ENCODE results near the gene NUP210L. TPM values are rescaled to one million over a fixed set of nuclear protein-coding genes. Genes with fewer than 3 reads are reported as not detected.
A peak's percentile ranks its signal among the peaks of the same experiment; 100 is the strongest.
"Not testable (repeated sequence)": the region's sequence is repeated elsewhere in the genome, so short reads cannot be mapped to it uniquely, and the experiment has no call there.

The NUP210L gene
- total RNA-seq, 1 experiment from 2014 or later = 0.12 TPM

DNA sequence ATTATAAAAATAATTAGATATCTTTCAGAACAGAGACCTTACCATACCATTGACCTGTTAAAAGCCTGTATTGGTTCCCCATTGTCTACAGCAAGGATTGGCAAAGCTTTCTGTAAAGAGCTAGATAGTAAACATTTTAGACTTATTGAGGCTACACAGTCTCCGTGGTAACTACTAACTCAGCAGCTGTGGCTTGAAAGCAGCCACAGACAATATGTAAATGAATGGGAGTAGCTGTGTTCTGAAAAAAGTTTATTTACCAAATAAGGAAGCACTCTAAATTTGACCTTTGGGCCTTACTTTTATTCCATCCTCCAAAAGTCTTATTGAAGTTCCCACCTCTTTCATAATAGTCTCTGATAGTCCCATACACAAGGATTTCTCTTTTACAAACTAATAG lies 39.7 kb downstream of the NUP210L start:
- H3K27me3 Mint-ChIP-seq (ENCODE audit: unreplicated experiment) = no peaks in the 10 kb centered on the region
- no peaks in the 10 kb centered on the region for H3K36me3 Mint-ChIP-seq (ENCODE audit: insufficient read depth, unreplicated experiment)
- BruUV-seq (replicated peaks) = no TSS peak
- CTCF ChIA-PET = interaction anchor here (1.2 to 1.4 kb wide), 2 partner anchors 8 to 114 kb away, joined by 3 to 6 read pairs; no protein-coding TSS in a partner anchor
- H3K4me1 Mint-ChIP-seq (ENCODE audit: low read depth, unreplicated experiment) = no peaks in the 10 kb centered on the region
- H3K27ac Mint-ChIP-seq (ENCODE audit: unreplicated experiment) = no peak overlapping the region
- H3K9me3 Mint-ChIP-seq (ENCODE audit: low read depth, unreplicated experiment) = no peaks in the 10 kb centered on the region
- intact Hi-C loops (cut with micrococcal nuclease; ENCODE audit: unreplicated experiment) = no loop called here
- TF ChIP-seq, protein P1, sequence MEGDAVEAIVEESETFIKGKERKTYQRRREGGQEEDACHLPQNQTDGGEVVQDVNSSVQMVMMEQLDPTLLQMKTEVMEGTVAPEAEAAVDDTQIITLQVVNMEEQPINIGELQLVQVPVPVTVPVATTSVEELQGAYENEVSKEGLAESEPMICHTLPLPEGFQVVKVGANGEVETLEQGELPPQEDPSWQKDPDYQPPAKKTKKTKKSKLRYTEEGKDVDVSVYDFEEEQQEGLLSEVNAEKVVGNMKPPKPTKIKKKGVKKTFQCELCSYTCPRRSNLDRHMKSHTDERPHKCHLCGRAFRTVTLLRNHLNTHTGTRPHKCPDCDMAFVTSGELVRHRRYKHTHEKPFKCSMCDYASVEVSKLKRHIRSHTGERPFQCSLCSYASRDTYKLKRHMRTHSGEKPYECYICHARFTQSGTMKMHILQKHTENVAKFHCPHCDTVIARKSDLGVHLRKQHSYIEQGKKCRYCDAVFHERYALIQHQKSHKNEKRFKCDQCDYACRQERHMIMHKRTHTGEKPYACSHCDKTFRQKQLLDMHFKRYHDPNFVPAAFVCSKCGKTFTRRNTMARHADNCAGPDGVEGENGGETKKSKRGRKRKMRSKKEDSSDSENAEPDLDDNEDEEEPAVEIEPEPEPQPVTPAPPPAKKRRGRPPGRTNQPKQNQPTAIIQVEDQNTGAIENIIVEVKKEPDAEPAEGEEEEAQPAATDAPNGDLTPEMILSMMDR (IDR thresholded peaks at IDR 0.05; ENCODE audit: unreplicated experiment) = no peak
- no peak overlapping the region for H3K4me3 Mint-ChIP-seq (ENCODE audit: low read depth, unreplicated experiment)
- DNase-seq = no peak

DNA sequence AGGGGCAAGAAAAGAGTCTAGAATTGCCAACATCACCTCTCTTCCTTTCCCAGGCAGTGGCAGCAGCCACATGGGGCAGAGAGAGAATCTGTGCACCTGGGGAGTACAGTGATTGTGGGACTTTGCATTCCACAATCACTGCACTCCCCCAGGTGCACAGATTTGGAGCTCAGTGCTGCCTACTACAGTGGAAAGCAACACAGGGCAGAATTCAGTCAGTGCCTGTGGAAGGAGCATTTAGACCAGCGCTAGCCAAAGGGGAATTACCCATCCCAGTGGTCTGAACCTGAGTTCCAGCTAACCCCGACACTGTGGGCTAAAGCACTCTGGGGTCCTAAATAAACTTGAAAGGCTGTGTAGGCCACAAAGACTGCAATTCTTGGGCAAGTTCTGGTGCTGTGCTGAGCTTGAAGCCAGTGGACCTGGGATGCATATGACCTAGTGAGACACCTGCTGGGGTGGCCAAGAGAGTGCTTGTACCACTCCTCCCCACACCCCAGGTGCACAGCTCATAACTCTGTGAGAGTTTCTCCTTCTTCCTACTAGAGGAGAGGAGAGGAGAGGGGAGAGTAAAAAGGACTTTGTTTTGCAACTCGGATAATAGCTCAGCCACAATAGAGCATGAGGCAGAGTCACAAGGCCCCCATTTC lies 50.3 kb downstream of the NUP210L start:
- Mint-ChIP-seq H3K4me1 (ENCODE audit: low read depth, unreplicated experiment) (no peaks in the 10 kb centered on the region), H3K27me3 (ENCODE audit: unreplicated experiment) (no peaks in the 10 kb centered on the region), H3K36me3 (ENCODE audit: insufficient read depth, unreplicated experiment) (no peaks in the 10 kb centered on the region), H3K4me3 (ENCODE audit: low read depth, unreplicated experiment) (no peak overlapping the region), H3K27ac (ENCODE audit: unreplicated experiment) (no peak overlapping the region), H3K9me3 (ENCODE audit: low read depth, unreplicated experiment) (no peaks in the 10 kb centered on the region)
- TF ChIP-seq, protein P1 (IDR thresholded peaks at IDR 0.05; ENCODE audit: unreplicated experiment) = no peak
- CTCF ChIA-PET = no interaction called here
- no TSS peak for BruUV-seq (replicated peaks)
- intact Hi-C loops (cut with micrococcal nuclease; ENCODE audit: unreplicated experiment) = no loop called here
- DNase-seq = peak; percentile 6

- H3K27me3 Mint-ChIP-seq (ENCODE audit: unreplicated experiment); H3K4me3 Mint-ChIP-seq (ENCODE audit: low read depth, unreplicated experiment); H3K27ac Mint-ChIP-seq (ENCODE audit: unreplicated experiment); DNase-seq; H3K9me3 Mint-ChIP-seq (ENCODE audit: low read depth, unreplicated experiment); H3K4me1 Mint-ChIP-seq (ENCODE audit: low read depth, unreplicated experiment); intact Hi-C loops (cut with micrococcal nuclease; ENCODE audit: unreplicated experiment); BruUV-seq (replicated peaks); H3K36me3 Mint-ChIP-seq (ENCODE audit: insufficient read depth, unreplicated experiment): not testable (repeated sequence)
- CTCF ChIA-PET = interaction anchor here (0.6 kb wide), 1 partner anchor 1372 kb away, joined by 3 read pairs; no protein-coding TSS in a partner anchor
These were observed 54.7 kb downstream of the NUP210L start for GRCh38 chr1:154100141-154100540.

DNA sequence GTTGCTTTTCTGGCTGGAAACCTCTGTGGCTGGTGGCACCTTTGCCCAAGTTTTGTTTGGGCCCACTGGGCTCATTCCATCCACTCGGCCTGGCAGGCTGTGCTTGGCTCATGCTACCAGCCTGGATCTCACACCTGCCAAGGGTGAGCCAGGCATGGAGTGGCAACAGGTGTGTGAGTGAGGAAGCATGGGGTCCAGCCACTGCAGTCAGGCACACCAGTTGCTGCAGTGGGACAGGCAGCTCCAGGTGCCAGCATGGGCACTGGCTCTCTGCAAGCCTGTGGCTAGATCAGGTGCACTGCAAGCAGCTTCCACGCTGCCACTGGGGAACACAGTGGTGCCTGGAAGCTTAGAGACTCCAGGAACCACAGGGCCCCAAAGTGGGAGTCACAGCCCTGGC lies 57.0 kb downstream of the NUP210L start:
- H3K4me1 Mint-ChIP-seq (ENCODE audit: low read depth, unreplicated experiment) = no peaks in the 10 kb centered on the region
- H3K27ac Mint-ChIP-seq (ENCODE audit: unreplicated experiment) = no peak overlapping the region
- no peaks in the 10 kb centered on the region for H3K36me3 Mint-ChIP-seq (ENCODE audit: insufficient read depth, unreplicated experiment)
- no TSS peak for BruUV-seq (replicated peaks)
- no peak overlapping the region for H3K4me3 Mint-ChIP-seq (ENCODE audit: low read depth, unreplicated experiment)
- CTCF ChIA-PET = interaction anchor here (0.6 kb wide), 1 partner anchor 39 kb away, joined by 3 read pairs; no protein-coding TSS in a partner anchor
- DNase-seq = no peak
- H3K9me3 Mint-ChIP-seq (ENCODE audit: low read depth, unreplicated experiment) = no peaks in the 10 kb centered on the region
- intact Hi-C loops (cut with micrococcal nuclease; ENCODE audit: unreplicated experiment) = loop anchor here (10.0 kb wide), 1 partner anchor 93 kb away; no protein-coding TSS in a partner anchor
- TF ChIP-seq, protein P1 (IDR thresholded peaks at IDR 0.05; ENCODE audit: unreplicated experiment) = no peak
- no peaks in the 10 kb centered on the region for H3K27me3 Mint-ChIP-seq (ENCODE audit: unreplicated experiment)

DNA sequence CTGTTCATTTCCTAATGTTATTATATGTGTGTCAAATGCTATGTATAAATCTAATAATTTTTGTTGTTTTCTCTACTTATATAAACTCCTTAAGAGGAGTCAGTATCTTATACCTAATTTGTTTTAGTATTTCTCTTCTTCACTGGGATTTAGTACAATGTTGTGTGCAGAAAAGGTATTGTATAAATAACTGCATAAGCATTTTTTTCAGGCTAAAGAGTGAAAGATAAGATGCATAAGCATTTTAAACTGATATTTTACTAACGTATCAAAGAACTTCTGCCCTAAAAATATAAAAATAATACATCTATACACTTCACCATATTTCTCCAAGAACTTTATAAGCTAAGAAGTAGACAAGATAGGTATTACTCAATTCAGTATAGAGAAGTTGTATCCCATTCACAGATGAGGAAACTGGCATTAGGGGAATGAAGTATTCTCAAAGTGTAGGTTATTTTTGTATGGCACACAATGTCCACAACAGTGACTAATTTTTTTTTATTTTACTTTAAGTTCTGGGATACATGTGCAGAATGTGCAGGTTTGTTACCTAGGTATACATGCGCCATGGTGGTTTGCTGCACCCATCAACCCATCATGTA lies 59.3 kb downstream of the NUP210L start:
- Mint-ChIP-seq H3K27ac (ENCODE audit: unreplicated experiment) (no peak overlapping the region), H3K4me1 (ENCODE audit: low read depth, unreplicated experiment) (no peaks in the 10 kb centered on the region), H3K36me3 (ENCODE audit: insufficient read depth, unreplicated experiment) (no peaks in the 10 kb centered on the region), H3K27me3 (ENCODE audit: unreplicated experiment) (no peaks in the 10 kb centered on the region), H3K4me3 (ENCODE audit: low read depth, unreplicated experiment) (no peak overlapping the region), H3K9me3 (ENCODE audit: low read depth, unreplicated experiment) (no peaks in the 10 kb centered on the region)
- intact Hi-C loops (cut with micrococcal nuclease; ENCODE audit: unreplicated experiment) = loop anchor here (10.0 kb wide), 1 partner anchor 91 kb away; no protein-coding TSS in a partner anchor
- CTCF ChIA-PET = no interaction called here
- BruUV-seq (replicated peaks) = no TSS peak
- DNase-seq = no peak
- TF ChIP-seq, protein P1 (IDR thresholded peaks at IDR 0.05; ENCODE audit: unreplicated experiment) = no peak

All from Calu3 (cell line).